Measurements from ENCODE around the gene ME3.

DNA sequence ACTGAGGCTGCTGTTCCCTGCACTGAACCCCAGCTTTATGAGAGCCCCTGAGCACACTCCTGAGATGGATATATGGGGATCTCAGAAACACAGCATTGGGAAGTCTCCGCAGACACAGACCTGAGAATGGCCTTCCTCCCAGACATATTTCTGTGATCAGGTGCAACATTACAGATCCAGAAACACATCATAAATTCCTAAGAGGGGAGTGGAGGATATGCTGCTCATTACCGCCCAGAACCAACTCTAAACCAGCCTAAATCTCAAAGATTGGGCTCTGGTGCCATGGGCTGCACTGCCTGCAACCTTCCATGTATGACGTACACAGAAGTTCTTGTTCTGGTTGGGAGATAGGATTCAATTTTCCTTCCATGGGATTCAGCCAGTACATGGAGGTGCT lies 102.0 kb downstream of the ME3 start:
- TF ChIP-seq, protein P1, sequence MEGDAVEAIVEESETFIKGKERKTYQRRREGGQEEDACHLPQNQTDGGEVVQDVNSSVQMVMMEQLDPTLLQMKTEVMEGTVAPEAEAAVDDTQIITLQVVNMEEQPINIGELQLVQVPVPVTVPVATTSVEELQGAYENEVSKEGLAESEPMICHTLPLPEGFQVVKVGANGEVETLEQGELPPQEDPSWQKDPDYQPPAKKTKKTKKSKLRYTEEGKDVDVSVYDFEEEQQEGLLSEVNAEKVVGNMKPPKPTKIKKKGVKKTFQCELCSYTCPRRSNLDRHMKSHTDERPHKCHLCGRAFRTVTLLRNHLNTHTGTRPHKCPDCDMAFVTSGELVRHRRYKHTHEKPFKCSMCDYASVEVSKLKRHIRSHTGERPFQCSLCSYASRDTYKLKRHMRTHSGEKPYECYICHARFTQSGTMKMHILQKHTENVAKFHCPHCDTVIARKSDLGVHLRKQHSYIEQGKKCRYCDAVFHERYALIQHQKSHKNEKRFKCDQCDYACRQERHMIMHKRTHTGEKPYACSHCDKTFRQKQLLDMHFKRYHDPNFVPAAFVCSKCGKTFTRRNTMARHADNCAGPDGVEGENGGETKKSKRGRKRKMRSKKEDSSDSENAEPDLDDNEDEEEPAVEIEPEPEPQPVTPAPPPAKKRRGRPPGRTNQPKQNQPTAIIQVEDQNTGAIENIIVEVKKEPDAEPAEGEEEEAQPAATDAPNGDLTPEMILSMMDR (conservative IDR thresholded peaks at IDR 0.05 in 1 of 2, IDR thresholded peaks at IDR 0.05 in 1 of 2; ENCODE audit: low read depth in 1 of 2, low read length in 2 of 2) = no peak
- TF ChIP-seq EZH2 (IDR thresholded peaks at IDR 0.05; ENCODE audit: low read length, missing control alignments) = no peak

Data from fibroblast of lung (primary cell).